Gastrocnemius medialis (tissue), 4 donors: ENCODE data around the gene PTPMT1. TPM values are rescaled to one million over a fixed set of nuclear protein-coding genes. Genes with fewer than 3 reads are reported as not detected.

Experiments used
- ATAC-seq, 2 donors: fragments of 150-250 bp; one replicate each; pipeline ENCODE4 v1.9.1; 2016
- DNase-seq, 2 donors: peaks; one replicate each; pipeline ENCODE4 v3.0.0-alpha.2; 2019
- H3K27ac ChIP-seq, 4 donors: fragments of 200-600 bp; sonication (generic); 1 replicate in 1 of 4; 2 replicates in 3 of 4; pipeline ENCODE4 v1.5.1; 2016 to 2018; ENCODE audit warnings: mild to moderate bottlenecking in 2 of 4, moderate library complexity in 1 of 4
- H3K27me3 ChIP-seq, 3 donors: fragments of 200-600 bp; sonication (generic) in 2 of 3; 1 replicate in 1 of 3; 2 replicates in 2 of 3; pipeline versions ENCODE4 v1.5.1 to v1.6.0; 2016 to 2019; ENCODE audit warnings: mild to moderate bottlenecking in 1 of 3, moderate library complexity in 1 of 3
- H3K36me3 ChIP-seq, 2 donors: fragments of 200-600 bp; sonication (generic) in 1 of 2; one replicate each; pipeline ENCODE4 v1.5.1; 2017 to 2018
- H3K4me1 ChIP-seq, 2 donors: fragments of 200-600 bp; sonication (generic) in 1 of 2; one replicate each; pipeline ENCODE4 v1.5.1; 2016 to 2017; ENCODE audit warnings: mild to moderate bottlenecking in 2 of 2
- H3K4me3 ChIP-seq, 4 donors: fragments of 200-600 bp; sonication (generic) in 3 of 4; 1 replicate in 1 of 4; 2 replicates in 3 of 4; pipeline ENCODE4 v1.5.1; 2016 to 2019; ENCODE audit warnings: mild to moderate bottlenecking in 2 of 4
- H3K9me3 ChIP-seq, 3 donors: fragments of 200-600 bp; sonication (generic) in 2 of 3; 1 replicate in 1 of 3; 2 replicates in 2 of 3; pipeline ENCODE4 v1.5.1; 2016 to 2019
- CTCF ChIP-seq, 5 experiments: fragments of 450-650 bp in 3 of 5; fragments of 200-600 bp in 2 of 5; sonication (generic) in 2 of 5; IDR thresholded peaks in 4 of 5; conservative IDR thresholded peaks in 1 of 5; 1 replicate in 4 of 5; 2 replicates in 1 of 5; pipeline ENCODE4 v1.5.1; 2016 to 2019; ENCODE audit warnings: antibody characterized with exemption in 5 of 5, mild to moderate bottlenecking in 3 of 5, moderate library complexity in 3 of 5
- POLR2A ChIP-seq, 2 donors: fragments of 450-650 bp; IDR thresholded peaks; one replicate each; pipeline ENCODE4 v1.6.1; 2017; ENCODE audit warnings: antibody characterized with exemption in 2 of 2, mild to moderate bottlenecking in 2 of 2, moderate library complexity in 2 of 2
- in situ Hi-C, 4 donors: fragments of 200-750 bp; cut with MboI; loops; one replicate each; pipeline versions ENCODE4 v1.15.0 to v1.8.0; 2017; ENCODE audit warnings: low sequenced_read_pairs in 4 of 4
- intact Hi-C: fragments of 100-400 bp; cut with DNase I; formaldehyde crosslinking; loops from one replicate; pipeline ENCODE4 v1.15.1; 2023; ENCODE audit warnings: low total_unique reads
- total RNA-seq, 4 donors: library from RNA; depleted of rRNA; stranded (reverse); fragments of >200 nt; gene quantifications; one replicate each; pipeline versions ENCODE4 v1.1.0 to v1.2.3, GENCODE V29; 2016

PTPMT1 gene
- total RNA-seq, 4 donors from 2014 or later: 58.2 to 87.9 (median 79.8) TPM

GRCh38 chr11:47564933-47565339, 463 bp upstream of the PTPMT1 start:
- no peaks in the 10 kb centered on the region for H3K27me3 ChIP-seq
- intact Hi-C loops: no loop called here
- peak overlapping the region; percentile 80 to 97 (median 84) for H3K4me3 ChIP-seq
- H3K36me3 ChIP-seq: peaks cover 0 to 5% of the 10 kb centered on the region in 2 donors
- peak overlapping the region; percentile 81 to 89 (median 86) for H3K27ac ChIP-seq
- peaks cover 16 to 25% of the 10 kb centered on the region in 2 donors for H3K4me1 ChIP-seq
- in situ Hi-C loops: no loop called here
- peak; percentile 7 to 24 for ATAC-seq
- no peak for DNase-seq
- H3K9me3 ChIP-seq: no peaks in the 10 kb centered on the region
- TF ChIP-seq POLR2A (IDR thresholded peaks at IDR 0.05) (no peak), CTCF (IDR thresholded peaks at IDR 0.05 in 4 of 5, conservative IDR thresholded peaks at IDR 0.05 in 1 of 5) (no peak)

- in situ Hi-C loops: no loop called here
Measured at GRCh38 chr11:47566149-47566698, 825 bp downstream of the PTPMT1 start.

GRCh38 chr11:47569646-47570045, 4.2 kb downstream of the PTPMT1 start:
- TF ChIP-seq POLR2A (IDR thresholded peaks at IDR 0.05) (no peak), CTCF (IDR thresholded peaks at IDR 0.05 in 4 of 5, conservative IDR thresholded peaks at IDR 0.05 in 1 of 5) (no peak)
- DNase-seq: no peak
- Histone ChIP-seq H3K4me1 (peaks cover 42 to 43% of the 10 kb centered on the region in 2 donors), H3K27me3 (no peaks in the 10 kb centered on the region), H3K9me3 (no peaks in the 10 kb centered on the region), H3K36me3 (peaks cover 0 to 38% of the 10 kb centered on the region in 2 donors), H3K27ac (peak overlapping the region in 2 of 4 donors; percentile 32 to 42), H3K4me3 (no peak overlapping the region)
- ATAC-seq: no peak
- intact Hi-C loops: loop anchor here (10.0 kb wide), 1 partner anchor 195 kb away; the partner anchor contains the start of gene FNBP4
- in situ Hi-C loops: no loop called here

More at GRCh38 chr11:47566149-47566698, 825 bp downstream of the PTPMT1 start:
- no peaks in the 10 kb centered on the region for H3K27me3 ChIP-seq
- no peaks in the 10 kb centered on the region for H3K9me3 ChIP-seq
- peaks cover 20% of the 10 kb centered on the region in 2 donors for H3K4me1 ChIP-seq
- peak overlapping the region; percentile 81 to 89 (median 86) for H3K27ac ChIP-seq
- TF ChIP-seq POLR2A (IDR thresholded peaks at IDR 0.05) (no peak), CTCF (IDR thresholded peaks at IDR 0.05 in 4 of 5, conservative IDR thresholded peaks at IDR 0.05 in 1 of 5) (no peak)
- intact Hi-C loops: no loop called here
- DNase-seq (no peak), ATAC-seq (no peak)
- H3K4me3 ChIP-seq: peak overlapping the region; percentile 80 to 97 (median 84)
- peaks cover 0 to 7% of the 10 kb centered on the region in 2 donors for H3K36me3 ChIP-seq

GRCh38 chr11:47570651-47571356, 5.4 kb downstream of the PTPMT1 start:
- H3K27me3 ChIP-seq: no peaks in the 10 kb centered on the region
- DNase-seq (no peak), ATAC-seq (peak; percentile 34 to 74)
- TF ChIP-seq POLR2A (IDR thresholded peaks at IDR 0.05) (no peak), CTCF (IDR thresholded peaks at IDR 0.05 in 4 of 5, conservative IDR thresholded peaks at IDR 0.05 in 1 of 5) (no peak)
- no peaks in the 10 kb centered on the region for H3K9me3 ChIP-seq
- intact Hi-C loops: loop anchor here (10.0 kb wide), 1 partner anchor 194 kb away; the partner anchor contains the start of gene FNBP4
- H3K27ac ChIP-seq: peak overlapping the region; percentile 7 to 60 (median 46)
- H3K4me1 ChIP-seq: peaks cover 36 to 38% of the 10 kb centered on the region in 2 donors
- peaks cover 0 to 46% of the 10 kb centered on the region in 2 donors for H3K36me3 ChIP-seq
- H3K4me3 ChIP-seq: no peak overlapping the region
- in situ Hi-C loops: no loop called here
